GM18507 (cell line): Measurements from ENCODE around the gene TOR3A.

Source experiments
- DNase-seq: peaks from one replicate; pipeline ENCODE4 v3.0.0; 2011; ENCODE audit warnings: low read depth; ENCODE audit not compliant: insufficient read length; ENCODE audit errors: extremely low spot score
- FAIRE-seq: peaks from 2 replicates; lab custom pipeline; 2011; peaks lifted over from hg19 to GRCh38; lab: Jason Lieb, UNC

TOR3A gene

DNA sequence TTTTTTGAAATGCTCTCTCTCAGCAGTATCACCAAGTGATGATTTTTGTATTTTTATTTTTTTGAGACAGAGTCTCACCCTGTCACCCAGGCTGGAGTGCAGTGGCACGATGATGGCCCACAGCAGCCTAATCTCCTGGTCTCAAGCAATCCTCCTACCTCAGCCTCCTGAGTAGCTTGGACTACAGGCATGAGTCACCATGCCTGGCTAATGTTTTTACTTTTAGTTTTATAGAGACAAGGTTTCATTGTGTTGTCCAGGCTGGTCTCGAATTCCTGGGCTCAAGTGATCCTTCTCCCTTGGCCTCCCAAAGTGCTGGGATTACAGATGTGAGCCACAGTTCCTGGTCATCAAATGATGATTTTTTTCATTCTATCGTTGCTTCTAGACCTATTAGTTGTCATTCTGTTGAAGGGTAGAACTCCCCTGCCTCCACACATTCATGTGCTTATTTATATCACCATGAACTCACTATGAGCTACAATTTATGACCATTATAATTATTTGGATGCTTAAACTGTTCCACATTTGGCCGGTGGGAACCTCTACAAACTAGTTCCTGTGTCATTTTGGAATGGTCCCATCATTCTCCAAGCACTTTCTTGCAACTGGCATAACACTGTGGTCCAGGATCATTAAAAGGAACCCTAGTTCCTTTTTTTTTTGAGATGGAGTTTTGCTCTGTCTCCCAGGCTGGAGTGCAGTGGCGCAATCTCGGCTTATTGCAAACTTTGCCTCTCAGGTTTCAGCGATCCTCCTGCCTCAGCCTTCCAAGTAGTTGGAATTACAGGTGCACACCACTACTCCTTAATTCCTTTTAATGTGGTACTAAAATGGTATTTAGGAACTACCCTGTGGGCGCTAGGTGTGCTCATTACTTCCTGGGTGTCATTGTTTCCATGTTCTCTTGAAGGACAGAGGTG is 20.2 kb upstream of the TOR3A start:
- FAIRE-seq (no peak), DNase-seq (no peak)

GRCh38 chr1:179066471-179066870 is 15.4 kb upstream of the TOR3A start:
- no peak for DNase-seq
- no peak for FAIRE-seq

DNA sequence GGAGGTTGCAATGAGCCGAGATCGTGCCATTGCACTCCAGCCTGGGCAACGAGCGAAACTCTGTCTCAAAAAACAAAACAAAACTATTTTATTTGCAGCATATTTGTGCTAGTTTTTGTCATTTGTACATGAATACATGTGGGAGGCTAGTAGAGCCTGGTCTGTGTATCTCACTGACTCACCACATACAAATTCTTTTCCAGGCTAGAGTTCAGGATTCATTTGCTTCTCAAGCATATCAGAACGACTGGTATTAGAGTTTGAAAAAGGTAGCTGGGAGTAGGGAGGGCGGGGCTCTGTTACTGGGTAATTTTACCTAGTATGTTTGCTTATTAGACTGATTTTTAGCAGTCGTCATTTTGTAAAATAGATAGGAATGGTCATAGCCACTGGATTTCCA is 4.5 kb upstream of the TOR3A start:
- no peak for DNase-seq
- no peak for FAIRE-seq

- DNase-seq (no peak), FAIRE-seq (peak; percentile 73)
Observed at GRCh38 chr1:179079113-179079761, 2.6 kb upstream of the TOR3A start.

- no peak for DNase-seq
- FAIRE-seq: no peak
Observed at GRCh38 chr1:179080866-179081686, 794 bp upstream of the TOR3A start.

GRCh38 chr1:179082333-179082998 is 596 bp downstream of the TOR3A start:
- FAIRE-seq (peak; percentile 38), DNase-seq (no peak)

DNA sequence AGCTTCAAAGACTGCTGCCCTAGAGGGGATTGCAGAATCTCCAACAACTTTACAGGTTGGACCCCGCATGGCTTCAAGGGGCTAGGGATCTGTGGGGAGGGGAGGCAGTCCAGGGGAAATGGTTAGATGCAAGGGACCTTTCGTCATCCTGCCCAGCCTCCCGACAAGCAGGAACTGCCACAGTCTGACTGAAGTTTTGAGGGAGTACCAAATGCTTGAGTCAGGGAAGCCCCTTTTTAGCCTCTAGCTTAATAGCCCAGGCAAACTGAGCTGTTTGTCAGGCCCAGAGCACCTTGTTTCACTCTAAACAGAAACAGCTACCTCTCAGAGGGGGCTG is 1.1 kb downstream of the TOR3A start:
- FAIRE-seq (peak; percentile 67), DNase-seq (no peak)

DNA sequence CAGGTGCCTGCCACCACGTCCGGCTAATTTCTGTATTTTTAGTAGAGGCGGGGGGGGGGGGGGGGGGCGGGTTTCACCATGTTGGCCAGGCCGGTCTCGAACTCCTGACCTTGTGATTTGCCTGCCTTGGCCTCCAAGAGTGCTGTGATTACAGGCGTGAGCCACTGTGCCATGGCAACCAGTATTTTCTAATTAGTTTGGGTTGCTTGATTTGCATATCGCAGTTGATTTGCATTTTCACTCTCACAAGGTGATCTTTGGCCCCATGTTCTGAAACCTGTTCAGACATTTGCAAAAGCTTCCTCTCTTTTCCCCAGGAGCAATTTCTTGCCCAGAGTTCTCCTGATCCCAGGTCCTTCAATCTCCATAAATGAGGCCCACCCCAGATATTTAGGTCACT is 1.7 kb downstream of the TOR3A start:
- DNase-seq: no peak
- peak; percentile 71 for FAIRE-seq

DNA sequence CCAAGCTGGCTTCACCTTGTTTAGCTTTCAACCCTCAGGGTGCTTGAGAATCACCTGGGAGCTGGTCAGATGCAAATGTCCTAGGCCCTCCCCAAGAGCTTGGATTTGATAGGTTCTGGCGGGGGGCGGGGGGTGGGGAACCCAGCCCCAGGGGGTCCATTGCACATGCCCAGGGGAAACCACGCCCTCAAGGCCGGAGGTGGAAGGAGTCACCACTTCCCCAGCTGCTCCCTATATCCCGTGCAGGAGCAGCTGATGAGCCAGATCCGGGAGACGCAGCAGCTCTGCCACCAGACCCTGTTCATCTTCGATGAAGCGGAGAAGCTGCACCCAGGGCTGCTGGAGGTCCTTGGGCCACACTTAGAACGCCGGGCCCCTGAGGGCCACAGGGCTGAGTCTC is 5.8 kb downstream of the TOR3A start:
- FAIRE-seq (no peak), DNase-seq (no peak)

DNA sequence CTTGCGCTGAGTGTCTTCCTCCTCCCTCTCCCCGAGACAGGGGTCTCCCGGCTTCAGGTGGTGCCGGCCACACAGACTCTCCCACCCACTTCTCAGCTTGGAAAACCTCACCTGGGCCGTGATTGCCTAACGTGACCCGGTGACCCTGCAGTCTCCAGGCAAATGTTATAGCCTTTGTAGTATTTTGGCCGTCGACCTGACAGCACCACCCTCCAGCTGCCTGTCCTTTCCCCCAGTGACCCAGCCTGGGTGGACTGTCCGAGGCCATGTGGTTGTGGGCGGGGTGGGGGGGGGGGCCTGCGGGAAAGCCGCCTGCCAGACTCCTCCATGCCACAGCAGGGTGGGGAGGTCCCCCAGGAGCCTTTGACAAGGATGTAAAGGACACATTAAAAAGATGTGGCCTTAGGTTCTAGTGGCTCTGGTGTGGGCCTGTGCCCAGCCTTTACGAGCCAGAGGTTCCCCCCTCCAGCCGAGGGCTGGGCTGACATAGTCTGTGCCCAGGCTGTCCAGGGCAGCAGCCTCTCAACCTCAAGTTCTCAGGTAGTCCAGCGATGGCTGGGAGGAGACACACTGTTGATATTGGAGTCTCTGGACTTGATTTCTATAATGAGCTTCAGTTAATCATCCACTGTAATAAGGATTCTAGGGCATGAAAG is 8.1 kb downstream of the TOR3A start:
- no peak for FAIRE-seq
- no peak for DNase-seq

- FAIRE-seq (no peak), DNase-seq (no peak)
Observed at GRCh38 chr1:179090522-179090921, 8.7 kb downstream of the TOR3A start.

- no peak for FAIRE-seq
- no peak for DNase-seq
Observed at GRCh38 chr1:179090923-179091322, 9.1 kb downstream of the TOR3A start.

DNA sequence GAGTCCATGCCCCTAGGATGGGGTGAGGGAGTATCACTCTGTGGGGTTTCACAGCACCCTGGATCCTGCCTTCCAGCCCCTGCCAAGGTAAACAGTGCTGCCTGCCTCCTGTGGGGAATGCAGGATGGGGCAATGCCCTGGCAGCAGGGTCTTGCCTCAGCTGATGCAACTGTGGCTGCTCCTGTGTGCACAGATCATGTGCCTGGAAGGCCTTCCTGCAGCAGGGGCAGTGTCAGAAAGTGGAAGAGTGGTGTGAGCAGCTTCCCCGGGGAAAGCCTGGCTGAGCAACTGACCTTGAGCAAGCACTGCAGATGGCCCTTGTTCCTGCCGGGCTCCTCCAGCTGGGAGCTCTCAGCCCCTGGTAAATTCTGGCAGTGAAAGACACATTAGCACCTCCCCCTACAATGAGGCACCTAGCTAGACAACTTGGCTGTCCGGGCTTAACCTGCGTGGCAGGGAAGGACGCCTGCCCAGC is 9.9 kb downstream of the TOR3A start:
- no peak for FAIRE-seq
- no peak for DNase-seq

DNA sequence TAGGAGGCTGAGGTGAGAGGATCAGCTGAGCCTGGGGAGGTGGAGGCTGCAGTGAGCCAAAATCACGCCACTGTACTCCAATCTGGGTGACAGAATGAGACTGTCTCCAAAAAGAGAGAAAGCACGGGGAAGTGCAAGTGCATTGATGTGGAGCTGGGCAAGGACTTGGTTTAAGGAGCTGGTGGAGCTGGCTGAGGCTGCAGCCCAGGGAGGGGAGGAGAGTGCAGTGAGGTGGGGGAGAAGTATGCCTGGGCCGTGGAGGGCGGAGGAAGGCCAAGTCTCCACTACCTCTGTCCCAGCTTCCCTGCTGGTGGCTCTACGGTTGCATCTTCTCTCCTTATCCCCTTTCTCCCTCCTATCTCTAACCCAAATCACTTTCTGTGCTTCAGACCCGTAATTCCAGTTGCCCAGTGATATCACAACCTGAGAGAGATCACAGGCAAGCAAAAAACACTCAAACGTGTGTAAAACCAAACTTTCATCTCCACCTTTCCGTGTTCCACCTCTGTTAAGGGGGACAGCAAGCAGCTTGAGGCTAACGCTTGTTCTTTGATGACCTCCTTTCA is 11.1 kb downstream of the TOR3A start:
- DNase-seq: no peak
- no peak for FAIRE-seq

- DNase-seq (no peak), FAIRE-seq (no peak)
Observed at GRCh38 chr1:179094818-179095217, 12.9 kb downstream of the TOR3A start.

DNA sequence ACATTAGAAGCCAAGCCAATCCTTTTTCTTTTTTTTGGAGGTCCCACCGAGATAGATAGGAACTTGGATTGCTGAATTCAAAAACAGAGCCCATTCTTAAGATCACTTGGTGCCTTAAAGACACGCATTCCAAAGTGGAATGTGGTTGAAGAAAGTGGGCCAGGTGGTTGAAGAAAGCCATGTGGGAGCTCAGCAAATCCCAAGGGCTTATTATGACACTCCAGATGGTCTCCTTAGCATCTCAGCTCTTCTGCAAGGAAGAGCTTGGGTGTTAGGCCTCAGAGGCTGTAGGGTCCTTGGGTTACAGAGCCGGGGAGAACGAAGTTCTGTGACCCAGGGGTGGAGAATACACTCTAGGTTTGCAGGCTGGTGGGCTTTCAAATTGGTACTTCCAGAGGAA is 13.5 kb downstream of the TOR3A start:
- DNase-seq: no peak
- no peak for FAIRE-seq

DNA sequence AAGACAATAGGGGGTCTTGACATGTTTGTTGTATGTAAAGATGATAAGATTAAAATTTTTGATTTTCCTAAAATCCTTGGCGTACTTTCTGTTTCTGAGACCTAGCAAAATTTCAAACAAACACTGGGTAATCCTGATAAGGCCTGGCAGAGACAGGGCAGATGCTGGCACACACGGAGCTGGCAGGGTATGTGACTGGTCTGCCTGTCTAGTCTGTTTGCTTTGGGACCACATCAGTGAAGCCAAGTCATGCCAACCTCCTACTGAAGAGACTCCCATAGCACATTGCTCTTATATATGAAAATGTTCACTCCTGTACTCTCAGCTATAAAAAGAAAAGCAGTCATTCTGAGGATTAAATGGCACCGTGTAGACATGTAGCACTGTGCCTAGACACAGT is 14.1 kb downstream of the TOR3A start:
- FAIRE-seq (no peak), DNase-seq (no peak)

- DNase-seq (no peak), FAIRE-seq (no peak)
Observed at GRCh38 chr1:179099891-179100290, 18.0 kb downstream of the TOR3A start.

GRCh38 chr1:179101566-179101965 is 19.7 kb downstream of the TOR3A start:
- DNase-seq: no peak
- no peak for FAIRE-seq
